Activated CD4-positive, alpha-beta T cell treated with anti-CD3 and anti-CD28 coated beads for 36 hours (primary cell): Measurements from ENCODE around the gene APOD. TPM values are rescaled to one million over a fixed set of nuclear protein-coding genes. Genes with fewer than 3 reads are reported as not detected.

Source experiments
- ATAC-seq: fragments of 200-7000 bp; cut with Tn5 transposase; one replicate; pipeline ENCODE4 v1.10.0; 2021; ENCODE audit warnings: mild to moderate bottlenecking, moderate library complexity
- CTCF ChIA-PET: fragments of 350-600 bp; sonication (Branson Sonifier 250); formaldehyde crosslinking; loops from one replicate; lab custom pipeline; 2021; ENCODE audit warnings: antibody characterized with exemption; lab: Charles Lee
- POLR2A ChIA-PET: fragments of 350-600 bp; sonication (Branson Sonifier 250); formaldehyde crosslinking; loops from one replicate; lab custom pipeline; 2021; ENCODE audit warnings: antibody characterized with exemption, inconsistent platforms; lab: Charles Lee
- DNase-seq: peaks from one replicate; pipeline ENCODE4 v3.0.0-alpha.2; 2020
- H3K27ac Mint-ChIP-seq: one replicate; pipeline ENCODE4 v1.8.0; 2021; ENCODE audit warnings: mixed read lengths
- H3K27me3 Mint-ChIP-seq: one replicate; pipeline ENCODE4 v1.8.0; 2021; ENCODE audit warnings: mixed read lengths
- H3K36me3 Mint-ChIP-seq: one replicate; pipeline ENCODE4 v1.8.0; 2021; ENCODE audit warnings: low read depth, mixed read lengths
- H3K4me1 Mint-ChIP-seq: one replicate; pipeline ENCODE4 v1.8.0; 2021; ENCODE audit warnings: mixed read lengths
- H3K4me3 Mint-ChIP-seq: one replicate; pipeline ENCODE4 v1.8.0; 2021; ENCODE audit warnings: mild to moderate bottlenecking, moderate library complexity, mixed read lengths
- H3K9me3 Mint-ChIP-seq: one replicate; pipeline ENCODE4 v1.8.0; 2021; ENCODE audit warnings: low read depth, mixed read lengths
- intact Hi-C, 2 experiments: fragments of 100-400 bp; cut with DNase I in 1 of 2; cut with micrococcal nuclease in 1 of 2; formaldehyde crosslinking; loops; one replicate each; pipeline versions ENCODE4 v1.14.2 to v1.15.1; 2022 to 2024; cut with DNase I, micrococcal nuclease
- total RNA-seq, 2 experiments: library from RNA; stranded (reverse); gene quantifications; one replicate each; pipeline ENCODE4 v1.2.3, GENCODE V29; 2021

APOD gene
- total RNA-seq, 2 experiments from 2014 or later, result not detected

- POLR2A ChIA-PET, result interaction anchor here (0.5 kb wide), 1 partner anchor 298 kb away, joined by 4 read pairs; no protein-coding TSS in a partner anchor
- CTCF ChIA-PET, result interaction anchor here (1.1 to 1.3 kb wide), 2 partner anchors 12 to 16 kb away, joined by 4 to 7 read pairs; no protein-coding TSS in a partner anchor
- Mint-ChIP-seq H3K27me3 (peaks cover 5% of the 10 kb centered on the region), H3K4me1 (peaks cover 6% of the 10 kb centered on the region), H3K36me3 (no peaks in the 10 kb centered on the region), H3K27ac (no peak overlapping the region), H3K9me3 (no peaks in the 10 kb centered on the region), H3K4me3 (no peak overlapping the region)
- DNase-seq (no peak), ATAC-seq (no peak)
- intact Hi-C loops, result no loop called here
Observed at GRCh38 chr3:195582947-195583346, 793 bp downstream of the APOD start.

GRCh38 chr3:195580744-195581443, 2.8 kb downstream of the APOD start:
- H3K27me3 Mint-ChIP-seq, result peaks cover 5% of the 10 kb centered on the region
- H3K4me3 Mint-ChIP-seq, result no peak overlapping the region
- no peaks in the 10 kb centered on the region for H3K36me3 Mint-ChIP-seq
- no peaks in the 10 kb centered on the region for H3K9me3 Mint-ChIP-seq
- no peak overlapping the region for H3K27ac Mint-ChIP-seq
- CTCF ChIA-PET, result interaction anchor here (0.7 to 1.2 kb wide), 3 partner anchors 15 to 310 kb away, joined by 3 read pairs; partner anchors contain the start of gene XXYLT1
- H3K4me1 Mint-ChIP-seq, result peaks cover 6% of the 10 kb centered on the region
- POLR2A ChIA-PET, result no interaction called here
- ATAC-seq, result peak; percentile 63
- intact Hi-C loops, result no loop called here
- DNase-seq, result no peak

DNA sequence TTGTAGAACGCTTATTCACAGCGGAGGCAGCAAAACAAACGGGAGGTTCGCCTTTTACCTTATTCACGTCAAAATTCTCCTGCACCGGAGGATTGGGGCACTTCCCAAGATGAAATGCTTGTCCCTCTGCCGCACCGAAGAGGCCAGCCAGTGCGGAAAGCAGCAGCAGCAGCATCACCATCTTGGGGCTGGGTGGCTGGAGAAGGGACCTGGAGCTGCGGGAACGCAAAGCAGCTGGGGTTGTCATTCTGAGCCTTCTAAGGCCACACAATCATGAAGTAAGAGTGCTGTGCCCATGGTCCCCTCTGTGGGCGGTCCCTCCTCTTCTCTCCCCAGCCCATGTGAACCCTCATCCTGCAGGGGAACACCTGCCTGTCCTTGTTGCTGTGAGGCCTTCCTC, 4.5 kb downstream of the APOD start:
- intact Hi-C loops, result no loop called here
- Mint-ChIP-seq H3K27ac (no peak overlapping the region), H3K9me3 (no peaks in the 10 kb centered on the region), H3K4me3 (no peak overlapping the region), H3K4me1 (peaks cover 4% of the 10 kb centered on the region), H3K27me3 (peaks cover 2% of the 10 kb centered on the region), H3K36me3 (no peaks in the 10 kb centered on the region)
- DNase-seq, result no peak
- ATAC-seq, result no peak
- ChIA-PET CTCF (interaction anchor here (0.6 kb wide), 2 partner anchors 294 to 451 kb away, joined by 3 to 4 read pairs; no protein-coding TSS in a partner anchor), POLR2A (no interaction called here)

DNA sequence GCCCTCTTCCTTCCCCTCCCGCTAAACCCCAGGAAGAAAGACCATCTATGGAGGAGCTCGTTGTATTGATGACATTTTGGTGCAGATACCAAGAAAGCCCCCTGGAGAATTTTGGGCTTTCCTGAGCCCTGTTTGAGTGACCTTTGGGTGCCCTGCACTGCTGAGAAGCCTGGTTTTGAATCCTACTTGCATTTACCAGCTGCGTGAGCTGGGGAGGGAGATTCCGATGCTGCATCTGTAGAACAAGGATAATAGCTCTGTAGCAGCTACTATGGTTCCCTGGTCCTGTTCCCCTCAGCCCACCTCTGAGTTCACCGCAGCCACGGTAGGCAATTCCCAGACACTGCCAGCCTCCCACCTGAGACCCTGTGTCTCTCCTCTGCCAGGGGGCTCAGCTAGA, 5.2 kb downstream of the APOD start:
- Mint-ChIP-seq H3K4me3 (no peak overlapping the region), H3K27ac (no peak overlapping the region), H3K27me3 (no peaks in the 10 kb centered on the region), H3K9me3 (no peaks in the 10 kb centered on the region), H3K36me3 (no peaks in the 10 kb centered on the region), H3K4me1 (peaks cover 2% of the 10 kb centered on the region)
- POLR2A ChIA-PET, result no interaction called here
- DNase-seq, result no peak
- no peak for ATAC-seq
- CTCF ChIA-PET, result no interaction called here
- intact Hi-C loops, result no loop called here

- ChIA-PET CTCF (no interaction called here), POLR2A (no interaction called here)
- intact Hi-C loops, result no loop called here
- ATAC-seq, result no peak
- peaks cover 2% of the 10 kb centered on the region for H3K4me1 Mint-ChIP-seq
- H3K36me3 Mint-ChIP-seq, result no peaks in the 10 kb centered on the region
- no peak for DNase-seq
- H3K27ac Mint-ChIP-seq, result no peak overlapping the region
- no peak overlapping the region for H3K4me3 Mint-ChIP-seq
- H3K9me3 Mint-ChIP-seq, result no peaks in the 10 kb centered on the region
- no peaks in the 10 kb centered on the region for H3K27me3 Mint-ChIP-seq
Observed at GRCh38 chr3:195577645-195578177, 6.0 kb downstream of the APOD start.

- CTCF ChIA-PET, result no interaction called here
- no peak for ATAC-seq
- Mint-ChIP-seq H3K4me3 (no peak overlapping the region), H3K27me3 (no peaks in the 10 kb centered on the region), H3K4me1 (peaks cover 7% of the 10 kb centered on the region), H3K27ac (no peak overlapping the region), H3K36me3 (no peaks in the 10 kb centered on the region), H3K9me3 (no peaks in the 10 kb centered on the region)
- POLR2A ChIA-PET, result no interaction called here
- DNase-seq, result no peak
- intact Hi-C loops, result no loop called here
Observed at GRCh38 chr3:195574497-195575304, 9.0 kb downstream of the APOD start.

- no peaks in the 10 kb centered on the region for H3K36me3 Mint-ChIP-seq
- no peaks in the 10 kb centered on the region for H3K9me3 Mint-ChIP-seq
- POLR2A ChIA-PET, result no interaction called here
- H3K27me3 Mint-ChIP-seq, result no peaks in the 10 kb centered on the region
- intact Hi-C loops, result no loop called here
- CTCF ChIA-PET, result interaction anchor here (0.9 kb wide), 1 partner anchor 10 kb away, joined by 3 read pairs; the partner anchor contains the start of gene APOD
- DNase-seq (no peak), ATAC-seq (no peak)
- peaks cover 7% of the 10 kb centered on the region for H3K4me1 Mint-ChIP-seq
- H3K4me3 Mint-ChIP-seq, result no peak overlapping the region
- no peak overlapping the region for H3K27ac Mint-ChIP-seq
Observed at GRCh38 chr3:195573611-195574496, 9.9 kb downstream of the APOD start.

GRCh38 chr3:195571361-195571760, 12.4 kb downstream of the APOD start:
- no peak for ATAC-seq
- no peak for DNase-seq
- POLR2A ChIA-PET, result no interaction called here

DNA sequence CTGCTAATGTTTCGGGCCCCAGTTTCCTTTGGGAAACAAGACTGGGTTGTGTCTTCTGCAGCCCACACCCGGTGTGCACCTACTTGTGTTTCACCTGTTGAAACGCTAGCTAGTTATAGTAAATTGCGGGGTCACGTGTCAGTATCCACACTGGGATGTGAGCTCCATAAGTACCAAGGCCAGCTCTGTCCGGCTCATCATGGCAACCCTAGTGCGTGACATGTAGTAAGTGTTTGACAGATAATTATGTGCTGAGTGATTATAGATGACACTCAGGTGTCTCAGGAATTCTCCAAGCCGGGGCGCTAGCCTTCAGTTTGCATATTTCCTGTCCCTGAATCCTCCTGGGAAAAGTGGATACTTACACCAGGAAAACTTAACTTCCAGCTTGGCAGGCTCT, 12.8 kb downstream of the APOD start:
- H3K36me3 Mint-ChIP-seq, result no peaks in the 10 kb centered on the region
- no peak for ATAC-seq
- H3K27ac Mint-ChIP-seq, result no peak overlapping the region
- no peaks in the 10 kb centered on the region for H3K9me3 Mint-ChIP-seq
- no peaks in the 10 kb centered on the region for H3K27me3 Mint-ChIP-seq
- intact Hi-C loops, result no loop called here
- CTCF ChIA-PET, result interaction anchor here (0.5 to 1.4 kb wide), 3 partner anchors 10 to 331 kb away, joined by 3 to 7 read pairs (median 6); no protein-coding TSS in a partner anchor
- no peak overlapping the region for H3K4me3 Mint-ChIP-seq
- POLR2A ChIA-PET, result no interaction called here
- peaks cover 7% of the 10 kb centered on the region for H3K4me1 Mint-ChIP-seq
- no peak for DNase-seq

More at GRCh38 chr3:195571361-195571760, 12.4 kb downstream of the APOD start:
- Mint-ChIP-seq H3K36me3 (no peaks in the 10 kb centered on the region), H3K27me3 (no peaks in the 10 kb centered on the region), H3K4me3 (no peak overlapping the region), H3K4me1 (peaks cover 7% of the 10 kb centered on the region), H3K27ac (no peak overlapping the region), H3K9me3 (no peaks in the 10 kb centered on the region)
- intact Hi-C loops, result no loop called here
- CTCF ChIA-PET, result interaction anchor here (0.5 to 1.4 kb wide), 3 partner anchors 11 to 331 kb away, joined by 3 to 7 read pairs (median 6); no protein-coding TSS in a partner anchor

- no peak overlapping the region for H3K27ac Mint-ChIP-seq
- intact Hi-C loops, result no loop called here
- no peaks in the 10 kb centered on the region for H3K27me3 Mint-ChIP-seq
- H3K9me3 Mint-ChIP-seq, result no peaks in the 10 kb centered on the region
- peaks cover 7% of the 10 kb centered on the region for H3K4me1 Mint-ChIP-seq
- no peaks in the 10 kb centered on the region for H3K36me3 Mint-ChIP-seq
- no peak for DNase-seq
- ChIA-PET CTCF (interaction anchor here (1.4 kb wide), 1 partner anchor 12 kb away, joined by 7 read pairs; no protein-coding TSS in a partner anchor), POLR2A (no interaction called here)
- no peak overlapping the region for H3K4me3 Mint-ChIP-seq
- ATAC-seq, result no peak
Observed at GRCh38 chr3:195570344-195570743, 13.4 kb downstream of the APOD start.
